ENCODE measurements around the gene SLC15A4.

The SLC15A4 gene

DNA sequence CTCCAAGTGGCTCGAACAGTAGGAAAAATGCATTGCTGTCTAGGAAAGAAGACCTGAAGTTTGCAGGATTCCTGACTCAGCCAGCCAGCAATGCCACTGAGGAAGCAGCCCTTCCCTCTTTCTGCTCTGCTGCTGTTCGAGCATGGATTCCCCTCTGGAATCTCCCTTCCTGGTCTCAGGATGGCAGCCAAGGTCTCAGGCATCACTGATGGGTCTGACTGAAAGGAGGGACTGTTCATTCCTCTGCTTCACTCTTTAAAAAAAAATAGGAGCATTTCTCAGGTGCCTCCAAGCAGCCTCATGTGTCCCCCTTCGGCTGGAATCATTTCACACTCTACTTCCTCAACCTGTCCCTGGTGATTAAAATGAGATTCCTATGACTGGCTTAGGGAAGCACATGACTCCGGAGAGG lies 62.4 kb downstream of the SLC15A4 start:
- no peak overlapping the region for H3K4me3 ChIP-seq (ENCODE audit: low read depth, low read length)
- H3K36me3 ChIP-seq: no peaks in the 10 kb centered on the region
- DNase-seq: no peak
- H3K27me3 ChIP-seq: no peaks in the 10 kb centered on the region
- no peaks in the 10 kb centered on the region for H3K4me1 ChIP-seq
- no peaks in the 10 kb centered on the region; the same call in 1 of the 2 replicates for H3K9me3 ChIP-seq
- TF ChIP-seq, protein P1, sequence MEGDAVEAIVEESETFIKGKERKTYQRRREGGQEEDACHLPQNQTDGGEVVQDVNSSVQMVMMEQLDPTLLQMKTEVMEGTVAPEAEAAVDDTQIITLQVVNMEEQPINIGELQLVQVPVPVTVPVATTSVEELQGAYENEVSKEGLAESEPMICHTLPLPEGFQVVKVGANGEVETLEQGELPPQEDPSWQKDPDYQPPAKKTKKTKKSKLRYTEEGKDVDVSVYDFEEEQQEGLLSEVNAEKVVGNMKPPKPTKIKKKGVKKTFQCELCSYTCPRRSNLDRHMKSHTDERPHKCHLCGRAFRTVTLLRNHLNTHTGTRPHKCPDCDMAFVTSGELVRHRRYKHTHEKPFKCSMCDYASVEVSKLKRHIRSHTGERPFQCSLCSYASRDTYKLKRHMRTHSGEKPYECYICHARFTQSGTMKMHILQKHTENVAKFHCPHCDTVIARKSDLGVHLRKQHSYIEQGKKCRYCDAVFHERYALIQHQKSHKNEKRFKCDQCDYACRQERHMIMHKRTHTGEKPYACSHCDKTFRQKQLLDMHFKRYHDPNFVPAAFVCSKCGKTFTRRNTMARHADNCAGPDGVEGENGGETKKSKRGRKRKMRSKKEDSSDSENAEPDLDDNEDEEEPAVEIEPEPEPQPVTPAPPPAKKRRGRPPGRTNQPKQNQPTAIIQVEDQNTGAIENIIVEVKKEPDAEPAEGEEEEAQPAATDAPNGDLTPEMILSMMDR (IDR thresholded peaks at IDR 0.05; ENCODE audit: low read depth, low read length): no peak

DNA sequence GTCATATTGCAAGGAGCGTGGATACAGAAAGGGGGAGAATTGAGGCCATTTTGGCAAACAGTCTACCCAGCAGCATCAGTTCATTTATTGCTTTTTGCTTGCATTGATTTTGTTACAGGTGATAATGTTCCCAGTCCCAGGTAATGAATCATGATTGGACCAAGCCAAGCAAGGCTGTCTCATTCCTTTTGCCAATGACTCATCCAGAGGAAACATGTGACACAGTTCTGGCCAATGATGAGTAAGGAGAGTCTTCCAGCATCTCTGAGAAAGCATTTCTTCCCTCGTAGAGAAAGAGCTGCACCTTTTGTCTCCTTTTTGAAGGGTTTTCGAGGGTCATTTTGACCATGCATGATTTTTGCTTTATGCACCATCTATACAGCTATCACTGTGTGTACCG lies 68.2 kb downstream of the SLC15A4 start:
- H3K36me3 ChIP-seq: no peaks in the 10 kb centered on the region
- no peak for DNase-seq
- no peak overlapping the region for H3K4me3 ChIP-seq (ENCODE audit: low read depth, low read length)
- no peaks in the 10 kb centered on the region for H3K4me1 ChIP-seq
- H3K9me3 ChIP-seq: no peaks in the 10 kb centered on the region
- no peaks in the 10 kb centered on the region for H3K27me3 ChIP-seq
- TF ChIP-seq, protein P1 (IDR thresholded peaks at IDR 0.05; ENCODE audit: low read depth, low read length): no peak

DNA sequence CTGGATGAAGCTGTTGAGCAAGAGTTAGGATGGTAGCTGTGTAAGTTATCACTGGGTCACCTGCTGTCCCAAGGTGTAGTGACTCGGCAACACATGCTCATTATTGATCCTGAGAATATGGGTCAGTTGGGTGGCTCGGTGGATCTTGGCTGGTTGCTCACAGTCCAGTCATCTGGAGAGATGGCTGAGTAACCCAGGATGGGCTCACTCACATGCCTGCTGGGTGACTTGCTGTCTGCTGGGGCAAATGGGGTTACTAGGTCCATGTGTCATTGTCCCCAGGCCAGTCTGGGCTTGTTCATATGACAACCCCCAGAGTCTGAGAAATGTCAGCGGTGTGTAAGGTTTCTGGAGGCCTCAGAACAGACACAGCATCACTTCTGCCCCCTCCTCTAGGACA lies 69.5 kb downstream of the SLC15A4 start:
- DNase-seq: no peak
- no peaks in the 10 kb centered on the region for H3K9me3 ChIP-seq
- TF ChIP-seq, protein P1 (IDR thresholded peaks at IDR 0.05; ENCODE audit: low read depth, low read length): no peak

DNA sequence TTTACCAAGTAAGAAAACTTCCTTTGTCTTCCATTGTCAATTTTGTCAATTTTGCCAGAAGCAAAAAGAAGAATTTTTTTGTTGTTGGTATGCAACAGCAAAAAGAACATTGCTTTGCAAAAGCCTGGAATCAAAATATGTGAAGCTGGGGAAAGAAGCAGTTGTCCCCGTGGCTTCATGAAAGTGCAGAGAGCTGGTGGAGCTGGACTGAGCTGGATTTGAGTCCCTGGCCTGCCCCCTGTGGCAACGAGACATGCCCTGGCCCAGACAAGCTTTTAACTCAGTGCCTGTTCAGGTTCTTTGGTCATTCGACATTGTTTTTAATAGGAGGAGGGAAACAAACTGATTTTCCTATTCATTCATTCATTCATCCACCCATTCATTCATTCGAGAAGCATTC lies 70.3 kb downstream of the SLC15A4 start:
- TF ChIP-seq, protein P1 (IDR thresholded peaks at IDR 0.05; ENCODE audit: low read depth, low read length): no peak

More for the DNA sequence above, 69.5 kb downstream of the SLC15A4 start:
- H3K27me3 ChIP-seq: no peaks in the 10 kb centered on the region
- no peaks in the 10 kb centered on the region for H3K4me1 ChIP-seq
- no peak overlapping the region for H3K4me3 ChIP-seq (ENCODE audit: low read depth, low read length)
- H3K36me3 ChIP-seq: no peaks in the 10 kb centered on the region

DNA sequence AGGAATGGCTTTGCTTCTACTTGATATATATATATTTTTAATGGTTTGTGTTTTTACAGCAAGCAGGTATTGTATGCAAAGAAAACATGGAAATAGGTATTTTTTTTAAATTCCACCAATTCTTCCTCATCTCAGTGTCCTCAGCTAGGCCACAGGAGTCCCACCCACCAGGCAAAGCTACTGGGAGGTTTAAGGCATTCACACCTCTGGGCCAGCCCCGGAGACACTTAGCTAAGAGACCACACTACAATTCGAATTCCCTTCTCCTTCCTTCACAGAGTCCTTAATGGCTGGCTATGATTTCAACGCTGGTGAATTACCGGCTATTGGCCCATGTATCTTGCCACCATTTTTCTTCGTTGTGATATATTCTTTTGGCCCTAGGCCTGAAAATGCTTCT lies 71.4 kb downstream of the SLC15A4 start:
- H3K27me3 ChIP-seq: no peaks in the 10 kb centered on the region
- H3K4me3 ChIP-seq (ENCODE audit: low read depth, low read length): no peak overlapping the region
- DNase-seq: no peak
- H3K4me1 ChIP-seq: no peaks in the 10 kb centered on the region
- TF ChIP-seq, protein P1 (IDR thresholded peaks at IDR 0.05; ENCODE audit: low read depth, low read length): no peak
- no peaks in the 10 kb centered on the region for H3K9me3 ChIP-seq
- H3K36me3 ChIP-seq: no peaks in the 10 kb centered on the region

More for the DNA sequence above, 70.3 kb downstream of the SLC15A4 start:
- H3K36me3 ChIP-seq: no peaks in the 10 kb centered on the region
- H3K4me1 ChIP-seq: no peaks in the 10 kb centered on the region
- no peaks in the 10 kb centered on the region for H3K9me3 ChIP-seq
- no peak for DNase-seq
- no peak overlapping the region for H3K4me3 ChIP-seq (ENCODE audit: low read depth, low read length)
- H3K27me3 ChIP-seq: no peaks in the 10 kb centered on the region

DNA sequence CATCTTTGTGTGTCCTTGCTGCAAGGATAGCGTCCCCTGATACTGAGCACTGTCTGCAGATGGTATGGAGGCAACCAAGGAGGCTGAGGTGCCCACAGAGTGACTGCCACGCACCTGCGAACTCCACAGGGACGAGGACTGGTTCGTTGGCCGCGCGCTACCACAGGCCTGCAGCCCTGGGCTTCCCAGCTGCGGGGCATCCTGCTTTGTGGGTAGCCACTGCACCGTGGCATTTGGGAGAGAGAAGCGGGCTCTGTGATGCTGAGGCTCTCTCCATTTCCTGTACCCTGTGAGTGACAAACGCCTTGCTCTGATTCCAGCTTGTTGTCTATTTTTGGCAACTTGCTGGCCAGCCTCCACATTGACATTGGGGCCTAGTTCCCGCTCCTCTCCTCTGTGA lies 76.3 kb downstream of the SLC15A4 start:
- Histone ChIP-seq H3K36me3 (no peaks in the 10 kb centered on the region), H3K27me3 (no peaks in the 10 kb centered on the region), H3K4me1 (no peaks in the 10 kb centered on the region), H3K4me3 (ENCODE audit: low read depth, low read length) (no peak overlapping the region), H3K9me3 (no peaks in the 10 kb centered on the region)
- TF ChIP-seq, protein P1 (IDR thresholded peaks at IDR 0.05; ENCODE audit: low read depth, low read length): no peak
- DNase-seq: no peak

Measured in BE2C (cell line).